ENCODE measurements around the gene FLNB.
"Not testable (repeated sequence)": the region's sequence is repeated elsewhere in the genome, so short reads cannot be mapped to it uniquely, and the experiment has no call there.

FLNB gene

DNA sequence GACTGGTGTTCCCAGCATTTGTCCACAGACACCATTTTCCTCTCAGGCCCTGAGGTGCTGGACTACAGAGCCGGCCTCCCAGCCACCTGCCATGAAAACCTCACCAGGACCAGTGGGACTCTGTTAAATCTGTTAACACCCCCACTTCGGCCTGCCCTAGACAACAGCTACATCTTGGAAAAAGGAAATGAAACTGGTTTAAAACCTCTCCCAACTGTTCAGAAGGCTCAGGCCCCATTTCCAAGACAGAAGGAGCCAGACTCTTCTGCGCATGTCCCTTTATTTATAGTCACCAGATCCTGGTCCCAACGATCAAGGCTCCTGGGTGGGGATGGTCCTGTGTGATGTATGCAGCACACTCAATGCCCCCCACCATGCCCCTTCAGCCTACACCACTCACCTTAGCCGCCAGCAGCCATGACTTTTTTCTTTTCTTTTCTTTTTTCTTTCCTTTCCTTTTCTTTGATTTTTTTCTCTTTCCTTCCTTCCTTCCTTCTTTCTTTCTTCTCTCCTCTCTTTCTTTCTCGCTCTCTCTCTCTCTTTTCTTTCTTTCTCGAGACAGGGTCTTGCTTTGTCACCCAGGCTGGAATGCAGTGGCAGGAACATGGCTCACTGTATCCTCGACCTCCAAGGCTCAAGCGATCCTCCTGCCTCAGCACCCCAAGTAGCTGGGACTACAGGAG lies 25.5 kb upstream of the FLNB start:
- DNase-seq, result no peak

DNA sequence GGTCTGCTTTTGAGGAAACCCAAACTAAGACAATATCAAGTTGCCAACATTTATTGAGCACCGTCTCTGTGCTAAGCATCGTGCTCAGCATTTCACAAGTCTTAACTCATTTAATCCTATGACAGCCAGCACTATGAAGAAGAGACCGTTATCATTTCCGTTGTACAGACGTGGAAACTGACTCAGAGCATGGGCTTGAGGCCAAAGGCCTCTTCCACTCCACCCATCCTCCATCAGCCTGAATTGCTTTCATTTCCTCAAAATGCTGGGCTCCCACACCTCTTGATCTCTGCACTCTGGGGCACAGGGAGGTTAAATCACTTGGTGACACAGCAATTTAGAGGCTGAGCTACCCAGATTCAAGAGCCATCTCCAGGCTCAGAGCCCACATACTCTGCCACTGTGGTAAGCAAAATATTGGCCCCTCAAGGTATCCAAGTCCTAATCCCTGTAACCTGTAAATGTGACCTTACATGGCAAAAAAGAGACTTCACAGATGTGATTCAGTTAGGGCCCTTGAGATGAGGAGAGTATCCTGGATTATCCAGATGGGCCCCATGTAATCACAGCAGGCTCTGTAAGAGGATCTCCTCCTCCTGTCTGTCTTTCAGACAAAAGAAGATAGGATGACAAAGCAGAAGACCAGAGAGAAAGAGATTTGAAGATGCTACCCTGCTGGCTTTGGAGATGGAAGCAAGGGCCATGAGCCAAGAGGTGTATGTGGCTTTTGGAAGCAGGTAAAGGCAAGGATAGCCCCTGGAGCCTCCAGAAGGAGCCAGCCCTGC lies 24.3 kb upstream of the FLNB start:
- no peak for DNase-seq

DNA sequence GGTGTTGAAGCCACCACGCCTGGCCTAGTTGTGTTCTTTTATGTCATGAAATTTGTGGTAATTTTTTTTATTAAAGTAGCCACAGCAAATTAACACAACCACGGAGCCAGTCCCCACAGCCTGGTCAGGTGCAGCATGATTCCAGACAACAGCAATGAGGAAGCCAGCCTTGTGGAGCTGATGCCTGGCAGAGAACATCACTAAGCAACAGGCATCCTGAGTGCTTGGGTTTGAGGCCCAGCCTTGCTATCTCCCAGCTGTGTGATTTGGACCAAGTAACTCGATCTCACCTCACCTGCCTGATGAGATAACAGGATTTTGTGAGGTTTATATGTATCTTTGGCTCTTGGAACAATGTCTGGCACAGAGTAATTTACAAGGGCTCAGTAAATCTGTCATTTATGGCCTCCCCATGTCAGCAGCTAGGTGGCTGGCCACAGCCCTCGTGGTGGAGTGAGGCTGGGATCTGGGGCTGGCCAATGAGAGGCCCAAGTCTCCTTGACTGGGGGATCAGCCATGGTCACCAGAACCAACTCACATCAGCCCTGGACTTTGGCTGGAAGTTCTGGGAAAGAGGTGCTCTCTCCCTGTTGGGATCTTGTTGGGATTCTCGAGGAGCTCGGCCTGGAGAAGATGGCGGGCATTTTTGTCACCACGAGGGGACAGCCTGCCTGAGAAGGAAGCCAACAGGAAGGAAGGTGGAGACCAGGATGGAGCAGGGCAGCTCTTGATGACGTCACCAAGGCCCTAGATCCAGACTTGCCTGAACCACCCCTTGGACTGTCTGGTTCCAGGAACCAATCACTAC lies 22.8 kb upstream of the FLNB start:
- no peak for DNase-seq

DNA sequence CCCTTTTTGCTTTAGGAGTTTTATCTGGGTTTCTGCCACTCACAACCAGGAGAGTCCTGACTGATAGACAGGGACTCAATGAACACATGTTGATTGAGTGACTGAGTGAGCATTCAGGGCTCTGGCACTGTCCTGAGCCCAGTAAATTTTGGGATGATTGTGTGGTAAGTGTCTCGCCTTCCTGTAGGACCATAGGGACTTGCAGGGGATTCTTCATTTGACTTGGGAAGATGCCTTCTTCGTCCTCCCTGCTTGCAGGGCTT lies 22.3 kb upstream of the FLNB start:
- no peak for DNase-seq

DNA sequence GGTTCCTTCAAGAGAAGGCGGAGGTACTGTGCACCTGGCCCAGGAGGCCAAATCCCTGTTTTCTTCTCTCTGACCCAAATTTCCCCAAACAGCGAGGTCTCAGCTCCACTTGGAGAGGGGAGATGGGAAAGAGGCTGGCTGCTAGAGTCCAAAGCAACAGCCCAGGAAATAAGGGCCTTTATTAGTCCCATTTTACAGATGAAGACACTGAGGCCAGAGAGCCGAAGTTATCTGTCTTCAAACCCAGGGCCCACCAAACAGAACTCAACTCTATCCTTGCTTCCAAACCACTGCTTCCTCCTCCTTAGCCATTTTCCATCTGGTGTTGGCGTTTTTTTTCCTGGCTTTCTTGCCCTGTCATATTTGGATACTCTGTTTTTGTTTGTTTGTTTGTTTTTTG lies 22.0 kb upstream of the FLNB start:
- no peak for DNase-seq

DNA sequence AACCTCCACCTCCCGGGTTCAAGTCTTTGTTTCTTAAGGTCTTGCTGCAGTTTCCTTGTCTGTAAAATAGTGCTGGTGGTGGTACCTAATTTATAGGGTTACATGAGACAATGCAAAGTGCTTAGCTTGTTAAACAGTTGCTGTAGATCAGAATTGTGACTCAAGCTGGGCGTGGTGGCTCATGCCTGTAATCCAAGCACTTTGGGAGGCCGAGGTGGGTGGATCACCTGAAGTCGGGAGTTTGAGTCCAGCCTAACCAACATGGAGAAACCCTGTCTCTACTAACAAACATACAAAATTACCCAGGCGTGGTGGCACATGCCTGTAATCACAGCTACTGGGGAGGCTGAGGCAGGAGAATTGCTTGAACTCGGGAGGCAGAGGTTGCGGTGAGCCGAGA lies 19.0 kb upstream of the FLNB start:
- not testable (repeated sequence) for DNase-seq

DNA sequence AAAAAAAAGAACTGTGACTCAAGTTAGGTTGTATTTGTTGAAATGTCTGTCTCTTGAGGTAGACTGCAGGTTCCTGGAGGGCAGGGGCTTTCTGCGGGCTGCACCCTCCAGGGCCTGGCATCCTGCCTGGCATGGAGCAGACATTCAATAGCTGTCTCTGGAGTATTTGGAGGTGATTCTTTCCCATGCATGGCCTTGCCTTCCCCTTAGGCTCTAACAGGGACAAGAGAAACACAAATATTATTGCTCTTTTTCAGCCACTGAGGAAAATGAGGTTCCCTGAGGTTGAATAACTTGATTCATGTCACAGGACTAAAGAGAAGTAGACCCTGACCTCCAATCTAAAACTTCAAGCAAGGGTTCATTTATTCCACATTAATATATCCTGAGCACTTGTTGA lies 18.6 kb upstream of the FLNB start:
- DNase-seq, result no peak

DNA sequence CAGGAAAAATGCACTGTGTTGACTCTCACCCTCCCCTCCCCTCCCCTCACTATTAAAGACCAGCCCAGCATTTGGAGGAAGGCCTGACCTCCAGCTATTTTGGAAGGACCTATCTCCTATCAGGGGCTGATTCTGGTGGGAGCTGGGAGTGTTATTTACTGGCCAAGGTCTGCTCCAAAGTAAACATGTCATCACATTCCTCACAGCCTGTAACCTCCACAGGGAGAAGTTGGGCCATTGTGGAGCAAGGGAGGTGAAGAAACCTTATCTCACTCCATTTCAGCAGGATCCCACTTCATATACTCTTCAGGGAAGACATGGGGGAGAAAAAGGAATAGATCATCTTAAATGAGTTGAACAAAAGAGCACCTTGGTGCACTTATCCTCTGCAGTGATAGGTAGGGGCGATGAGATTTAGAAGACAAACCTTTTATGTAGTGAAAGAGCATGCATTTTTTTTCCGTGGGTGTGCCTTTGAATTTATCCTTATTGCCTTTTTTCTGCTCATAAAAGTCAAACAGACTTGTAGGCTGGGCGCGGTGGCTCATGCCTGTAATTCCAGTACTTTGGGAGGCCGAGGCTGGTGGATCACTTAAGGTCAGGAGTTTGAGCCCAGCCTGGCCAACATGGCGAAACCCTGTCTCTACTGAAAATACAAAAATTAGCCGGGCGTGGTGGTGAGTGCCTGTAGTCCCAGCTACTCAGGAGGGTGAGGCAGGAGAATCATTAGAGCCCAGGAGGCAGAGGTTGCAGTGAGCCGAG lies 15.6 kb upstream of the FLNB start:
- DNase-seq, result no peak

DNA sequence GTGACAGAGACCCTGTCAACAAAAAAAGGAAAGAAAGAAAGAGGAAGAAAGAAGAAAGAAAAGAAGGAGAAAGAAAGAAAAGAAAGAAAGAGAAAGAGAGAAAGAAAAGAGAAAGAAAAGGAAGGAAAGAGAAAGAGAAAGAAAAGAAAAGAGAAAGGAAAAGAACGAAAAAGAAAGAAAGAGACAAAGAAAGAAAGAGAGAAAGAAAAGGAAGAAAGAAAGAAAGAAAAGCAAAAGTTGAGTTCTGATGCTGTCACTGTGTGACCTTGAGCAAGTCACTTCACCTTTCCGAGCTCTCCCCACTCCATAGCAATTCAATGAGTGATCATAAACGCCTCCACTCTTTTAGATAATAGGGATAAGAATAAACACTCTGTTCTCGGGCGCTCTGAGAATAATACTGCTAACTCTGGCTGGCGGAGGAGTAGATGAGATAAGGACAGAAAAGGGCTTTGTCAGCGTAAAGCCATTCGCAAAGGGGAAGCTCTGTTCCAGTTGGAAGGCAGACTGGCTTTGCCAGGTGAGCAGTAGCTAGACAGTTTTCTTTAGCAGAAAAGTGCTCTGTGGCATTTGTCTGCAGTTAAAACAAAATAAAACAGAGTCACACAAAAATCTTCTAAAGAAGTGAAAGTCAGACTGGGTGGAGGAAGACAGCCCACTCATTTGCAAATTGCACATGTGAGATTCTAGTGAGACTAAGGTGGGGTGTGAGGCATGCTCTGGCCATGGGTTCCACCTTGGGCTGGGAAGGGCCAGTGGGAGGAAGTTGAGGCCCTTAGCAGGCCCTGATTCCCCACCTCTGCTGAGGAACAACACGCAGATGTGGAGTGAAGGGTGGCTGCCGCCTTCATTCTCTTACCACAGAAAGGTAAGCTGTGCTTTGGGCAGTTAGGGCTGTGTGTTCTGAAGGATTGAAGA lies 9.6 kb upstream of the FLNB start:
- no peak for DNase-seq

DNA sequence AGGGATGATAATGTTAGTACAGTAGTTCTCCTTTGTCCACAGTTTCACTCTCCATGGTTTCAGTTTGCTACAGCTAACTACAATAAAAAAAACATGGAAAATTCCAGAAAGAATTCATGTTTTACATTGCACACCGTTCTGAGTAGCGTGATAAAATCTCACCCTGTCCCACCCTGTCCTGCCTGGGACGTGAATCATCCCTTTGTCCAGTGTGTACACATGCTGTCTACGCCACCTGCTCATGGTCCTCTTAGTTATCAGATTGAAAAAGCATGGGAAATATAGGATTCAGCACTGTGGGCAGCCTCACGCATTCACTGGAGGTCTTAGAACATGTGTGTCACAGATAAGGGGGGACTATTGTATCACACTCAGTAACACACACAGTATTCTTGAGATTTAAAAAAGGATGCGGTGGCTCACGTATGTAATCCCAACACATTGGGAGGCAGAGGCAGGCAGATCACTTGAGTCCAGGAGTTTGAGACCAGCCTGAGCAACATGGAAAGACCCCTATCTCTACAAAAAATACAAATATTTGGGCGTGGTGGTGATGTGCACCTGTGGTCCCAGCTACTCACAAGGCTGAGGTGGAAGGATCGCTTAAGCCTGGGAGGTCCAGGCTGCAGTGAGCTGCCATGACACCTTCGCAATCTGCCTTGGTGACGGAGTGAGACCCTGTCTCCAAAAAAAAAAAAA lies 8.7 kb upstream of the FLNB start:
- DNase-seq, result no peak

DNA sequence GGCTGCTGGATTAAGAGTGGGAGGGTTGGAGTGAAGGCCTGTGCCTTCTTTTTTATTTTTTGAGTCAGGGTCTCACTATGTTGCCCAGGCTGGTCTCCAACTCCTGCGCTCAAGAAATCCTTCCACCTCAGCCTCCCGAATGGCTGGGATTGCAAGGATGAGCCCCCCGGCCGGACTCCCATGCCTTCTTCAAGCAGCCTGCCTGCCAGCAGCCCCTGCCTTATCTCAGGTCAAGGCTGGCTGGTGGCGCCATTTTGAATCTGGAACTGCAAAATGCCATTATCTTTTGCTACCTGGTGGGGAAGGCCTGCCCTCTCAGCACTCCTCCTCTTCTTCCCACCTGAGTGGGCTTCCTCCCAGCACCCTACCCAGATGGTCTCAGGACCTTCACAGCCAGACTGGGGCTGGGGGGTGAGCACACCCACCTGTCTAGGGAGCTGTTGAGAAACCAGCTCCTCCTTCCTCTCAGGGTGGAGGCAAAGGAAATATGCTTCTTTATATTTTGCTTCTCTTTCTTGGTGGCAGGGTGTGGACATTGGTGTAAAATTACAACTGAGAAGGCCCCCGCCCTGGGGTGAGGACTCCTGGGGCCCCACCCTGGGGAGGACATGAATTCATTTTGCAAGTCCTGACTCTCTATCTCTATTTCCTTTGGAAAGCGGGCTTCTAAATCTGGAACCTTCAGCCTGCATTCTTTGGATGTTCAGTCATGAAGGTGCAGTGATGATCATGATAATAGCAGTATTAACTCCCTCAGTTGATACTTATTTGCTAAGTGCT lies 7.7 kb upstream of the FLNB start:
- DNase-seq, result no peak

DNA sequence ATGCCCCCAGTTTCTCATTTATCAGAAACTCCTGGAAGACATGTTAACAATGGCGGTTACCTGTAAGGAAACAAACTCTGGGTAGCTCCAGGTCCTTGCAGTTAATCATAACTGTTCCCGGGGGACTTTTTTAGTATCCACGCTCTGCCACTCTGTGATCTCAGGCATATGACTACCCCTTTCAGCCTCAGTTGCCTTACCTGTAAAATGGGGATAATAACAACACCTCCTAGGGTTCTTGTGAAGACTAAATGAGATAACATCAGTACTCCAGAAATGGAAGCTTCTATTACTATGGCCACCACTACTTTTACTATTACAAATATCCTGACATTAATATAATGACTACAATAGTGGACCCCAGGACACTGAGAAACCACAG lies 7.1 kb upstream of the FLNB start:
- DNase-seq, result no peak

DNA sequence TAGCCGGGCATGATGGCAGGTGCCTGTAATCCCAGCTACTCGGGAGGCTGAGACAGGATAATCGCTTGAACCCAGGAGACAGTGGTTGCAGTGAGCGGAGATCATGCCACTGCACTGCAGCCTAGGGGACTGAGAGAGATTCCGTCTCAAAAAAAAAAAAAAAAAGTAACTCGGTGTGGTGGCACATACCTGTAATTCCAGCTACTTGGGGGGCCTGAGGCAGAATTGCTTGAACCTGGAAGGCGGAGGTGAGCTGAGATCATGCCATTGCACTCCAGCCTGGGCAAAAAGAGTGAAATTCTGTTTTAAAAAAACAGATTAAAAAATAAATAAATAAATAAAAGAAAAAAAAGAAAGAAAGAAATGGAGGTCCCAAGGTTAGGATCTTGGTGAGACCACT lies 6.2 kb upstream of the FLNB start:
- DNase-seq, result no peak

DNA sequence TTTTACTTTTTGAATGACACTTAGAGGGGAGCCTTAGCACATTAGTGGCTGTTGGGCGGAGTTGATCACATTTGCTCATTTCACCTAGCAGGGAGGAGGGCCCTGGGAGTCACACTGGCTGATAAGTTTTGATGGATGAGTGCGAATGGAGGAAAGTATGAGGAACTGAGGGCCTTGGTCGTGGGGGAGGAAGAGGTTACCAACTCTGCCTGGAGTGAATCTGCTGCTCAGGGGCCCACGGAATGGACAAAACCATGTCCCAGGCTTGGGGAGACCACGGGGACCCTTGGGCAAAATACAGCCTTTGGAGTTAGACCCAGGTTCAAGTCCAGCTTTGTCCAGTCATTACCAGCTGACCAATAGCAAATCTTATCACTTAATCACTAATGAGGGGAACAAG lies 5.1 kb upstream of the FLNB start:
- DNase-seq, result no peak

DNA sequence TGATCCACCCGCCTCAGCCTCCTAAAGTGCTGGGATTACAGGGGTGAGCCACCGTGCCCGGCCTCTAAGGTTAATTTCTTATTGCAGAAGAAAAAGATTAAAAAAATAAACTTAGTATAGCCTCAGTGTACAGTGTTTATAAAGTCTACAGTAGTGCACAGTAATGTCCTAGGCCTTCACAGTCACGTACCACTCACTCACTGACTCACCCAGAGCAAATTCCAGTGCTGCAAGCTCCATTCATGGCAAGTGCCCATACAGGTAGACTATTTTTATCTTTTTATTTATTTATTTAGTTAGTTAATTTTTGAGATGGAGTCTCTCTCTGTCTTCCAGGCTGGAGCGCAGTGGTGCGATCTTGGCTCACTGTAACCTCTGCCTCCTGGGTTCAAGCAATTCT lies 3.2 kb upstream of the FLNB start:
- DNase-seq, result no peak

DNA sequence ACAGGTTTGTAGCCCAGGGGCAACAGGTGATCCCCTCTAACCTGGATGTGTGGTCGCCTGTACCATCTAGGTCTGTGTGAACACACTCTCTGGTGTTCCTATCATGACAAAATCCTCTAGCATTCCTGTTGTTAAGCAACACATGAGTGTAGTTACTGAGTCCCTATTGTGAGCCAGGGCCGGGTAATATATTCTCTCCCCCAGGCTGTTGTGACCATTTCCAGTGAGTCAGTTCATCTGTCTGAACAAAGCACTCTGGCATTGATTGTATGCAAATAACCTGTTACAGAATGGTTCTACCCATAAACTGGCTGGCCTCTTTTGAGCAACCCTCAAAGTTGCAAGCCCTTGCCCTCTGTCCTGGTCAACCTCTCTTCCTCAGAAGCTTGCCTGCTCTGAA lies 2.6 kb upstream of the FLNB start:
- DNase-seq, result no peak

DNA sequence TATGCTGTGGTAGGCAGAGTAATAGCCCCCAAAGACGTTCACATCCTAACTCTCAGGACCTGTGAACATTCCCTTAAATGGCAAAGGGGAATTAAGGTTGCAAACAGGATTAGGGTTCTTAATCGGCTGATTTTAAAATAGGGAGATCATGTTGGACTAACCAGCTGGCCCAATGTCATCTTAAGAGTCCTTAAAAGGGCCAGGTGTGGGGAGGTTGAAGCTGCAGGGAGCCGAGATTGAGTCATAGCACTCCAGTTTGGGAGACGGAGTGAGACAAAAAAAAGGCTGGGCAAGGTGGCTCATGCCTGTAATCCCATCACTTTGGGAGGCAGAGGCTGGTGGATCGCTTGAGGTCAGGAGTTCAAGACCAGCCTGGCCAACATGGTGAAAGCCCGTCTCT lies 1.6 kb upstream of the FLNB start:
- DNase-seq, result no peak

DNA sequence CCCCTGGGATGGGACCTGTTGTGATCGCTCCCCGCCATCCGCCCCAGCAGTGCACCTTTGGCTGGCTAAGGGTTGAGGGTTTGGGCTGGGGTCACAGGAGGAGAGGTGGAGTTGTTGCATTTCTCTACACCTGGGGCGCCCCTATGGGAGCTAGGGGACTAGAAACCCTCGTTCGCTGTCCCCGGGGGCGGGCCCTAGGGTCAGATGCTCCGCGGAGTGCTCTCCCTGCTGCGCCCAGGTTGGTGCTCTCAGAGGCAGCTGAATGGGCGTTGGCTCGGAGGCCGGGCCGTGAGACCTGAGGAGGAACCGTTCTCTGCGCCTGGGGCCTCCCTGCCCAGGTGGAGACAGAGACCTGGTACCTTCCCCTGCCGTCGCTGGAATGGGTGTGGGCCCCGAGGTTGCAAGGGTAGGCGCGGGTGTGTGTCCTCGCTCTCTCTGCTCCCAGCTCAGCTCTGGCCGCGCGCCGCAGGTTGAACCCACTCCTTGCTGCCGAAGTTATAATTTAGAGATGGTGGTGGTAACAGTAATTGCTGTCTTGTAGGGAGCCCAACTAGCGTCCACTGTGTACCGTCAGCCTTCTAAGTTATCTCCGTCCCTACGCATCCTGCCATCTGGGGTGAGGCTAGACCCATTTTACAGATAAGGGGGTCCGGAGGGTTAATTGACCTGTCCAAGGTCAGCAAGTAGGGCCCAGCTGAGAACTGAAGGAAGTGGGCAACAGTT lies 965 bp downstream of the FLNB start:
- DNase-seq, result no peak

DNA sequence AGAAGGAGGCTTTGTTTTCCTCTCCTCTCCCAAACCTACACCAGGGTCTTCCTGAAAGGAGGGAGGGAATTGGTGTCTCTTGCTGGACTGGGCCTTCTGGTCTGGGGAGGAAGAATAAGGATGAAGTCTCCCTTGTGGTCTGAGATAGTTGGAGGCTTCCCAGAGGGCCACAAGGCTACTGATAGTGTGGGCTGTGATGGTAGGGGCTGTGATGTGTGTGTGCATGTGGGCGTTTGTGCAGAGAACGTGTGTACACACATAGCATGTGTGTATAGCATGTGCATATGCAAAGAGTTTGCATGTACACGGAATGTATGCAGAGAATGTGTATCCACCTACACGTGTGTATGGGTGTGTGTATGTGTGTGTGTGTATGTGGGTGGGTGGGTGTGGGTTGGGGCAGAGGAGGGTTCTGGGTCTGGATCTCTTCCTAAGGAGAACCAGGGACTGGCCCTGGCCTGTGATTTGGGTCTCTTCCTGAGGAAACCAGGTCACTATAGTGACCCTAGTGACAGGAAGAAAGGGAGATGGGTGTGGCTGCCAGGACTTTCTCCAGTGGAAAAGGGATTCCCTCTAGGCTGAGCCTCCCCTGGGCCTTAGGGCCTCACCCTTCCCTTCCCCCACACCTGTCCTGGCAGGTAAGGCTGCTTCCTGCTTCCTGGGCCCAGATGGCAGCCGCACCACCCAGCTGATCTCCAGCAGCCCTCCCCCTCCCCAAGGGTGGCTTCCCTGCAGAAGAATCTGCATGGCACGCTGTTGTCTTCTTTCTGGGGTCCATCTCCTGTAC lies 1.7 kb downstream of the FLNB start:
- no peak for DNase-seq

All from DMS79 (cell line).